Sigmoid colon (tissue), 7 donors: ENCODE data around the gene ZAP70. TPM values are rescaled to one million over a fixed set of nuclear protein-coding genes. Genes with fewer than 3 reads are reported as not detected.
A peak's percentile ranks its signal among the peaks of the same experiment; 100 is the strongest.

Experiments
- DNase-seq: peaks from one replicate; pipeline ENCODE4 v3.0.0-alpha.2; 2019
- H3K27ac ChIP-seq, 4 donors: fragments of 200-600 bp; sonication (generic); one replicate each; pipeline ENCODE4 v1.5.1; 2016 to 2019; ENCODE audit warnings: mild to moderate bottlenecking in 1 of 4
- H3K27me3 ChIP-seq, 3 donors: fragments of 200-600 bp; sonication (generic); one replicate each; pipeline ENCODE4 v1.5.1; 2019; ENCODE audit warnings: mild to moderate bottlenecking in 1 of 3
- H3K36me3 ChIP-seq, 4 donors: fragments of 200-600 bp; sonication (generic); one replicate each; pipeline ENCODE4 v1.5.1; 2016 to 2019
- H3K4me1 ChIP-seq, 4 donors: fragments of 200-600 bp; sonication (generic); one replicate each; pipeline ENCODE4 v1.5.1; 2017 to 2019
- H3K4me3 ChIP-seq, 4 donors: fragments of 200-600 bp; sonication (generic); one replicate each; pipeline ENCODE4 v1.5.1; 2017 to 2019; ENCODE audit warnings: mild to moderate bottlenecking in 2 of 4, moderate library complexity in 1 of 4
- H3K9me3 ChIP-seq, 4 donors: fragments of 200-600 bp in 3 of 4; sonication (generic) in 3 of 4; one replicate each; pipeline versions ENCODE4 v1.5.1 to v1.6.1; 2013 to 2019
- EP300 ChIP-seq, 4 donors: sonication (generic); formaldehyde crosslinking; IDR thresholded peaks; one replicate each; pipeline ENCODE4 v1.6.1; 2017; ENCODE audit warnings: antibody characterized with exemption in 4 of 4
- POLR2A ChIP-seq, 2 donors: fragments of 450-650 bp; IDR thresholded peaks; one replicate each; pipeline ENCODE4 v1.6.1; 2016; ENCODE audit warnings: antibody characterized with exemption in 2 of 2, mild to moderate bottlenecking in 2 of 2, moderate library complexity in 2 of 2
- POLR2AphosphoS5 ChIP-seq, 4 donors: sonication (generic); formaldehyde crosslinking; IDR thresholded peaks; one replicate each; pipeline ENCODE4 v1.6.1; 2017; ENCODE audit warnings: antibody characterized with exemption in 4 of 4
- WGBS, 2 donors: extraction: QIAGEN DNeasy Blood & Tissue Kit; methylation state at CpG; one replicate each; pipeline ENCODE4 v1.1.7; 2013; 5-methylcytosine and 5-hydroxymethylcytosine counted together
- intact Hi-C: fragments of 100-400 bp; cut with DNase I; formaldehyde crosslinking; loops from one replicate; pipeline ENCODE4 v1.15.1; 2023
- polyA plus RNA-seq, 3 donors: library from polyadenylated mRNA; stranded (reverse); fragments of 200-250 nt; gene quantifications; one replicate each; pipeline ENCODE4 v1.2.3, GENCODE V29; 2013
- total RNA-seq, 4 donors: library from RNA; depleted of rRNA; stranded (reverse); fragments of >200 nt; gene quantifications; one replicate each; pipeline ENCODE4 v1.1.0, GENCODE V29; 2016
- TF ChIP-seq, protein P1 (sequence below), 4 experiments: fragments of 450-650 bp in 3 of 4; fragments of 200-600 bp in 1 of 4; IDR thresholded peaks; one replicate each; pipeline ENCODE4 v1.5.1; 2016 to 2019; ENCODE audit warnings: antibody characterized with exemption in 4 of 4, mild to moderate bottlenecking in 3 of 4, moderate library complexity in 2 of 4
- donor health status: healthy with polysubstance abuse.
- donor health status: Bipolar disorder and iron deficiency.
- donor health status: healthy.

The ZAP70 gene
- total RNA-seq = 1 to 10 TPM; 1.3 to 4.3 (median 2.2) TPM
- 10 to 100 TPM in 1 of 3 donors, not detected in 2; 28.0 TPM for polyA plus RNA-seq

DNA sequence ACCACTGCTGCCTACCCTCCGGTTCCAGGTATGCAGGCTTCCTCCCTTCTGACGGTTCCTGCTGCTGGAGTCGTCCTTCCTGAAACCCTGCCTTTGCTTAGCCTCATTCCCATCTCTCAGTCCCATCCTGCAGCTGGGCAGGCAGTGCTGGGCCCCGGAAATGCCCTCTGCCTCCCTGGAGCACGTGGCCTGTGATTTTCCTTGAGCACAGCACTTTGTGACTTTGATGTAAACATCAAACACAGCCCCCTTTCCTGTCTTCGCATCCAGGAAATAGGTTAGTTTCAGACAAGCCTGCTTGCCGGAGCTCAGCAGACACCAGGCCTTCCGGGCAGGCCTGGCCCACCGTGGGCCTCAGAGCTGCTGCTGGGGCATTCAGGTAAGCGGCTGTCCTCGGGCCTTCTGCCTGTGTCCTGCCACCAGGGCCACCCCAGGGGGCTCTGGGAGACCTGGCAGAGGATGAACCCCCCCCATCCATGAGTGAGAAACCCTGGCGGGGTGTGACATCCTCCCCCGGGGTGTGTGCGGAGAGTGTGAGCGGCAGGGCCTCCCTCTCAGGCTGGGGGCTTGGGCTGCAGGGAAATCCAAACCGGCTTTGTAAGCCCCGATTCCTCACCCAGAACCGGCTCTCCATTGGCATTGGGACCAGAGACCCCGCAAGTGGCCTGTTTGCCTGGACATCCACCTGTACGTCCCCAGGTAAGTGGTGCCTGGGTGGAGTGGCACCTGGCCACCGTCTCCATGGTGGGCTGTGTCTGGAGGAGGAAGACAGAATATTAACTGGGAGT lies at the start of gene ZAP70:
ZAP70 (plus strand) TSS at position 281 of the 788 bp plus-strand sequence. CDS start 10,461 bp downstream, outside the sequence.
- 63 to 84% methylated on average over 21 of the region's 21 CpGs for WGBS, 2 donors
- DNase-seq = peak; percentile 56
- TF ChIP-seq POLR2AphosphoS5 (IDR thresholded peaks at IDR 0.05) (no peak), EP300 (IDR thresholded peaks at IDR 0.05) (no peak), POLR2A (IDR thresholded peaks at IDR 0.05) (no peak)
- TF ChIP-seq, protein P1, sequence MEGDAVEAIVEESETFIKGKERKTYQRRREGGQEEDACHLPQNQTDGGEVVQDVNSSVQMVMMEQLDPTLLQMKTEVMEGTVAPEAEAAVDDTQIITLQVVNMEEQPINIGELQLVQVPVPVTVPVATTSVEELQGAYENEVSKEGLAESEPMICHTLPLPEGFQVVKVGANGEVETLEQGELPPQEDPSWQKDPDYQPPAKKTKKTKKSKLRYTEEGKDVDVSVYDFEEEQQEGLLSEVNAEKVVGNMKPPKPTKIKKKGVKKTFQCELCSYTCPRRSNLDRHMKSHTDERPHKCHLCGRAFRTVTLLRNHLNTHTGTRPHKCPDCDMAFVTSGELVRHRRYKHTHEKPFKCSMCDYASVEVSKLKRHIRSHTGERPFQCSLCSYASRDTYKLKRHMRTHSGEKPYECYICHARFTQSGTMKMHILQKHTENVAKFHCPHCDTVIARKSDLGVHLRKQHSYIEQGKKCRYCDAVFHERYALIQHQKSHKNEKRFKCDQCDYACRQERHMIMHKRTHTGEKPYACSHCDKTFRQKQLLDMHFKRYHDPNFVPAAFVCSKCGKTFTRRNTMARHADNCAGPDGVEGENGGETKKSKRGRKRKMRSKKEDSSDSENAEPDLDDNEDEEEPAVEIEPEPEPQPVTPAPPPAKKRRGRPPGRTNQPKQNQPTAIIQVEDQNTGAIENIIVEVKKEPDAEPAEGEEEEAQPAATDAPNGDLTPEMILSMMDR (IDR thresholded peaks at IDR 0.05) = no peak

DNA sequence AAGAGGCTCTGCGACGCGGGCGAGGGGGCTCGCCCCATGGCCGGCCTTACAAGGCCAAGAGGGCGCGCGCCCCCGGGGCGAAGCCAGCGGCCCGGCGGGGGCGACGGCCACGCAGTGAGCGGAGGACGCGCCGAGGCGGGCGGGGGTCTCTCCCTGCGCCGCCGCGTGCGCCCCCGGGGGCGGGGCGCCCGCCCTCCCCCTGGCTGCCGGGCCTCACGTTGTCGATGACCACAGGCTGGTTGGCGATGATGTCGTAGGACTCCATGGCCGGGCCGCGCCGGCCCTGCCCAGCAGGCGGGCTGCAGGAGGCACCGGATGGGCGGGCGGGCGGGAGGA lies 49.8 kb upstream of the ZAP70 start:
- Histone ChIP-seq H3K27ac (peak overlapping the region; percentile 93 to 98 (median 97)), H3K9me3 (no peaks in the 10 kb centered on the region), H3K4me3 (peak overlapping the region; percentile 65 to 83 (median 76)), H3K27me3 (no peaks in the 10 kb centered on the region), H3K4me1 (peaks cover 0 to 38% (median 28%) of the 10 kb centered on the region in 4 donors), H3K36me3 (peaks cover under 1 to 19% (median 5%) of the 10 kb centered on the region in 4 donors)
- intact Hi-C loops = loop anchor here (1.0 to 10.0 kb wide), 4 partner anchors 17 to 1131 kb away; partner anchors contain the start of genes COA5, COX5B and UNC50
- 0 to 1% methylated on average over 46 of the region's 46 CpGs for WGBS, 2 donors
- DNase-seq = no peak
- TF ChIP-seq POLR2A (IDR thresholded peaks at IDR 0.05) (no peak), EP300 (IDR thresholded peaks at IDR 0.05) (no peak), POLR2AphosphoS5 (IDR thresholded peaks at IDR 0.05) (no peak)
- TF ChIP-seq, protein P1 (IDR thresholded peaks at IDR 0.05) = no peak

More for the DNA sequence above, at the start of gene ZAP70:
- H3K4me3 ChIP-seq = no peak within 1 kb of the TSS
- no peaks in the 10 kb centered on the region for H3K36me3 ChIP-seq
- no peak within 1 kb of the TSS for H3K27ac ChIP-seq
- H3K4me1 ChIP-seq = no peaks in the 10 kb centered on the region
- no peaks in the 10 kb centered on the region for H3K9me3 ChIP-seq
- H3K27me3 ChIP-seq = no peaks in the 10 kb centered on the region
- intact Hi-C loops = no loop called here

DNA sequence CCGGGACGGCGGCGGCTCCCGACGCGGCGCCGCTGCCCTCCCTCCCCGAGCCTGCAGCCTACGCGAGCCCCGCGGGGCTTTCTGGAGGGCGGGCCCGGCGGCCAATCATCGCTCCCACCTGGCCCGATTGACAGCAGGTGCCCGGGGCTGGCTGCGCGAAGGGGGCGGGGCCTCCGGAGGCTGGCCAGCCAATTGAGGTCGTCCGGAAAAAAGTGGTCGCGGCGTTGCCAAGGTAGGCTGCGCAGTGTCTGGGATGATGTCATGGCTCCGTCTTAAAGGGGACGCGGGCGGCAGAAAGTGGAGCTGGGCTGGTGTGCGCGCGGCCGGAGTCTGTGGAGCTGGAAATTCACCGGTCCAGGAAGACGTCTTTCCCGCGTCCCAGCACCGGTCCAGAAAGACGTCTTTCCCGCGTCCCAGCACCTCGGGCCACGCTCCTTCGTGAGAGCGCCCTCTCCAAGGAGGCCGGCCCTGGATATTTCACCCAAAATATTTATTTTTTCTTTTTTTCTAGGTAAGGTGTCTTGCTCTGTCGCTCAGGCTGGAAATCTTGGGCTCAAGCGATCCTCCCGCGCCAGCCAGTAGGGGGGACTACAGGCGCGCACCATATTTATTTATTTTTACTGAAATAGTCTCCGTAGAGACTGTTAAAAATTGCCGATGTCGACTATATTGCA lies 49.3 kb upstream of the ZAP70 start, which contains the start of gene ACTR1B:
ACTR1B (minus strand) TSS at position 83 of the 674 bp plus-strand sequence. CDS start 154 bp downstream, outside the sequence.
- peak; percentile 62 to 82 for TF ChIP-seq POLR2A (IDR thresholded peaks at IDR 0.05)
- TF ChIP-seq EP300 (IDR thresholded peaks at IDR 0.05) = peak in 1 of 4 donors; percentile 66
- TF ChIP-seq, protein P1 (IDR thresholded peaks at IDR 0.05) = peak; percentile 62 to 72 (median 64)
- TF ChIP-seq POLR2AphosphoS5 (IDR thresholded peaks at IDR 0.05) = peak; percentile 80 to 97 (median 82)
- Histone ChIP-seq H3K27me3 (no peaks in the 10 kb centered on the region), H3K36me3 (peaks cover 0 to 14% (median under 1%) of the 10 kb centered on the region in 4 donors), H3K4me1 (peaks cover 0 to 38% (median 28%) of the 10 kb centered on the region in 4 donors), H3K4me3 (peak within 1 kb of the TSS; percentile 65 to 83 (median 76)), H3K27ac (peak within 1 kb of the TSS; percentile 93 to 98 (median 97)), H3K9me3 (no peaks in the 10 kb centered on the region)
- intact Hi-C loops = loop anchor here (1.0 to 10.0 kb wide), 5 partner anchors 18 to 1132 kb away; partner anchors contain the start of genes COA5, COX5B and UNC50
- peak; percentile 99 for DNase-seq
- WGBS, 2 donors = 0 to 1% methylated on average over 60 of the region's 60 CpGs

DNA sequence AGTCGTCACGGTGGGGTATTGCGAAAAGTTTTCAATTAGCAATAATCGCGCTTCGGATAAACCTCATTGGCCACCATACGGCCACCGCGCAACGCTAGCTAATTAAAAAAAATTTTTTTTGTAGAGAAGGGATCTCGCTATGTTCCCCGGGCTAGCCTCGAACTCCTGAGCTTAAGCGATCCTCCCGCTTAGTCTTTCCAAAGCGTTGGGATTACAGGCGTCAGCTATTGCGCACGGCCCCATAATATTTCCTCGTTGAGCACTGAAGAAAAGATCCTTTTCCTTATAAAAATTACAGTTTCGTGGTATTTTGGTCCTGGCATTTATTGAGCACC lies 48.8 kb upstream of the ZAP70 start:
- peaks cover 0 to 38% (median 28%) of the 10 kb centered on the region in 4 donors for H3K4me1 ChIP-seq
- 4 to 8% methylated on average over 21 of the region's 21 CpGs for WGBS, 2 donors
- intact Hi-C loops = loop anchor here (1.0 to 10.0 kb wide), 3 partner anchors 33 to 1132 kb away; partner anchors contain the start of genes COA5 and UNC50
- H3K36me3 ChIP-seq = peaks cover 0 to 9% (median 0%) of the 10 kb centered on the region in 4 donors
- no peaks in the 10 kb centered on the region for H3K9me3 ChIP-seq
- TF ChIP-seq, protein P1 (IDR thresholded peaks at IDR 0.05) = peak in 1 of 4 experiments; percentile 5
- TF ChIP-seq POLR2A (IDR thresholded peaks at IDR 0.05) = no peak
- peak overlapping the region; percentile 93 to 98 (median 97) for H3K27ac ChIP-seq
- H3K27me3 ChIP-seq = no peaks in the 10 kb centered on the region
- H3K4me3 ChIP-seq = peak overlapping the region; percentile 56 to 83 (median 76)
- no peak for DNase-seq
